CD4-positive, CD25-positive, alpha-beta regulatory T cell (primary cell): ENCODE measurements around the gene FAM241A. TPM values are rescaled to one million over a fixed set of nuclear protein-coding genes. Genes with fewer than 3 reads are reported as not detected.
"Not testable (repeated sequence)": the region's sequence is repeated elsewhere in the genome, so short reads cannot be mapped to it uniquely, and the experiment has no call there.

Experiments
- ATAC-seq, 2 donors: fragments of 150-1000 bp; cut with Tn5 transposase; one replicate each; pipeline ENCODE4 v1.10.0; 2021; ENCODE audit warnings: low read depth in 2 of 2, moderate number of reproducible peaks in 2 of 2, moderate library complexity in 1 of 2
- DNase-seq, 3 donors: peaks; one replicate each; pipeline versions ENCODE4 v3.0.0 to v3.0.0-alpha.2; 2012 to 2022; ENCODE audit warnings: mixed read lengths in 1 of 3
- H3K27ac ChIP-seq: one replicate; pipeline ENCODE4 v1.7.0; 2013; ENCODE audit warnings: mild to moderate bottlenecking, low read length; ENCODE audit not compliant: insufficient read depth, poor library complexity, severe bottlenecking
- H3K27me3 ChIP-seq: one replicate; pipeline ENCODE4 v1.7.0; 2013; ENCODE audit warnings: low read length; ENCODE audit not compliant: control insufficient read depth, insufficient read depth
- H3K36me3 ChIP-seq: one replicate; pipeline ENCODE4 v1.7.0; 2013; ENCODE audit warnings: mild to moderate bottlenecking, low read length, moderate library complexity; ENCODE audit not compliant: control insufficient read depth, insufficient read depth
- H3K4me1 ChIP-seq: 2 replicates; pipeline ENCODE4 v1.7.0; 2013; ENCODE audit warnings: mild to moderate bottlenecking, low read length; ENCODE audit not compliant: insufficient read depth, control insufficient read depth, poor library complexity, severe bottlenecking
- H3K4me3 ChIP-seq: one replicate; pipeline ENCODE4 v1.7.0; 2013; ENCODE audit warnings: low read depth, mild to moderate bottlenecking, low read length, moderate library complexity
- H3K9me3 ChIP-seq, 2 experiments: 1 replicate in 1 of 2; 2 replicates in 1 of 2; pipeline ENCODE4 v1.7.0; 2013; ENCODE audit warnings: low read length in 2 of 2, mild to moderate bottlenecking in 1 of 2, moderate library complexity in 1 of 2; ENCODE audit not compliant: control insufficient read depth in 2 of 2
- H3K27ac Mint-ChIP-seq, 3 donors: one replicate each; pipeline ENCODE4 v1.8.0; 2020 to 2022; ENCODE audit warnings: mild to moderate bottlenecking in 3 of 3, mixed read lengths in 3 of 3, moderate library complexity in 2 of 3
- H3K27me3 Mint-ChIP-seq: one replicate; pipeline ENCODE4 v1.8.0; 2022; ENCODE audit warnings: mild to moderate bottlenecking, mixed read lengths
- H3K36me3 Mint-ChIP-seq: one replicate; pipeline ENCODE4 v1.8.0; 2020; ENCODE audit warnings: mixed read lengths
- H3K4me1 Mint-ChIP-seq, 4 donors: one replicate each; pipeline ENCODE4 v1.8.0; 2020 to 2022; ENCODE audit warnings: mixed read lengths in 4 of 4, mild to moderate bottlenecking in 1 of 4
- H3K4me3 Mint-ChIP-seq, 4 donors: one replicate each; pipeline ENCODE4 v1.8.0; 2020 to 2022; ENCODE audit warnings: mild to moderate bottlenecking in 4 of 4, mixed read lengths in 4 of 4, moderate library complexity in 3 of 4
- H3K9me3 Mint-ChIP-seq, 7 donors: one replicate each; pipeline ENCODE4 v1.8.0; 2020 to 2022; ENCODE audit warnings: mixed read lengths in 7 of 7, mild to moderate bottlenecking in 3 of 7, moderate library complexity in 2 of 7
- polyA plus RNA-seq, 4 donors: library from polyadenylated mRNA; unstranded; fragments of 300-500 nt; fragmentation: Illumina TruSeq; gene quantifications; one replicate each; pipeline ENCODE4 v1.2.3, GENCODE V29; 2021
- total RNA-seq: library from RNA; stranded (reverse); gene quantifications from one replicate; pipeline ENCODE4 v1.2.3, GENCODE V29; 2022

Gene FAM241A
- total and polyA plus RNA-seq, 5 donors from 2014 or later = 3.0 to 4.9 (median 3.7) TPM

DNA sequence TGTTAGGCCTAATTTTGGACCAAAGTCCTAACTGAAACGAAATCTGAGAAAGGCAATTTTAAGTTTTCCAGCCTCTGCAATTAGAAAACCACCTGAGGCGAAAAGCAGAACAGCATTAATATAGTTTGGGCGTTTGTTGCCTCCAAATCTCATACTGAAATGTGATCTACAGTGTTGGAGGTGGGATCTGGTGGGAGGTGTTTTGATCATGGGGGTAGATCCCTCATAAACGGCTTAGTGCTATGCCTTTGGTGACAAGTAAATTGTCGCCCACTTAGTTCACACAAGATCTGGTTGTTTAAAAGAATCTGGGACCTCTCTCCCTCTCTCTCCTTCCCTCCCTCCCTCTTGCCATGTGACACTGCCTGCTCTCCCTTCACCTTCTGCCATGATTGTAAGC lies 5.7 kb downstream of the FAM241A start:
- no peaks in the 10 kb centered on the region for H3K27me3 Mint-ChIP-seq
- Histone ChIP-seq H3K9me3 (no peaks in the 10 kb centered on the region), H3K4me3 (no peak overlapping the region), H3K4me1 (peaks cover 13% of the 10 kb centered on the region), H3K27me3 (no peaks in the 10 kb centered on the region), H3K36me3 (no peaks in the 10 kb centered on the region), H3K27ac (no peak overlapping the region)
- ATAC-seq (no peak), DNase-seq (no peak)
- no peak overlapping the region for H3K27ac Mint-ChIP-seq
- H3K4me1 Mint-ChIP-seq = peaks cover 0 to 70% (median 43%) of the 10 kb centered on the region in 4 donors
- H3K9me3 Mint-ChIP-seq = no peaks in the 10 kb centered on the region
- H3K4me3 Mint-ChIP-seq = peak overlapping the region in 1 of 4 donors; percentile 34
- H3K36me3 Mint-ChIP-seq = no peaks in the 10 kb centered on the region

DNA sequence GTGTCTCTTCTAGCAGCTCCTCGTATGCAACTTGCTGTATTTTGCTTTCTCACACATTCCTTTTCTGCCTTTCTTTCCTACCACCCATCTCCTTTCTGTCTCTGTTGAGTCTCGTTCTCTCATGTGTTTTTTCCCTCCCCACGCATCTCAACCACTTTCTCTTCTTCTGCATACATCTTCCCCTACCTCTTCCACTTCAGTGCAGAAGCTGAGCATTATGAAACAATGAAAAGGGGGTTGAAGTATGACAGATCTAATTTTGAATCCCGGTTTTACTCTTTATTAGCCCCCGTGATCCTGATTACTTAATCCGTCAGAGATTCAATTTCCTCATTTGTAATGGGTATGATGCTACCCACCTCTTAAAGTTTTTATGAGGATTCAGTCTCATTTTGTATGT lies 7.3 kb downstream of the FAM241A start:
- H3K36me3 Mint-ChIP-seq = no peaks in the 10 kb centered on the region
- H3K9me3 ChIP-seq = no peaks in the 10 kb centered on the region
- H3K4me3 ChIP-seq = no peak overlapping the region
- DNase-seq = no peak
- no peaks in the 10 kb centered on the region for H3K36me3 ChIP-seq
- H3K27me3 Mint-ChIP-seq = no peaks in the 10 kb centered on the region
- H3K4me1 ChIP-seq = peaks cover 5% of the 10 kb centered on the region
- H3K4me3 Mint-ChIP-seq = no peak overlapping the region
- ATAC-seq = no peak
- H3K4me1 Mint-ChIP-seq = peaks cover 0 to 62% (median 35%) of the 10 kb centered on the region in 4 donors
- no peaks in the 10 kb centered on the region for H3K9me3 Mint-ChIP-seq
- peak overlapping the region in 1 of 3 donors; percentile 11 for H3K27ac Mint-ChIP-seq
- H3K27me3 ChIP-seq = no peaks in the 10 kb centered on the region
- no peak overlapping the region for H3K27ac ChIP-seq

DNA sequence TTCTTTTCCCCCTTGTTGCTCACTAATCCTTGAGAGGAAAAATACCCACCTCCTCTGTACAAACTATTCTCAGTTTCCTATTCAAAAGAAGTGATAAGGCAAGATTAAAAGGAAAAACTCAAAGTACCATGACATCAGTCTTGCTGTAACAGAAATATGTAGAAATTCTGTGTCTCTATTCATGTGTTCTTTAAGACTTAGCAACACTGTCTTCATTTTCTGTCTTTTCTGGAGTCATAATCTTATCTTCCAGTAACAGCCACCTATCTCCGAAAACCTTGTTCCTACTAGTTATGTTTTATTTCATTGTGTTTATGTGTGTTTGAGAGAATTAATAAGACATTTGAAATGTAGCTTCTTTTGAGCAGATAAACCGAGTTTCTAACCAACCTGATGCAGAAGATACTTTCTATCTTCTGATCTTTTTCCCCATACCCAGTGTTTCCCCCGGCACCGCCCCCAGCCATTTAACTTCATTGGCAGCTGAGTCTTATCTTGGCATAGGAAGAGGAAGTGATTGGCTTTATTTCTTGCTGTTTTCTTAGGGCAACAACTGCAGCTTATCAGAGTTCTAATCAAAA lies 8.0 kb downstream of the FAM241A start:
- Histone ChIP-seq H3K27me3 (no peaks in the 10 kb centered on the region), H3K4me1 (peaks cover 5% of the 10 kb centered on the region), H3K36me3 (no peaks in the 10 kb centered on the region), H3K4me3 (peak overlapping the region; percentile 33), H3K27ac (no peak overlapping the region), H3K9me3 (no peaks in the 10 kb centered on the region)
- Mint-ChIP-seq H3K4me1 (peaks cover 0 to 54% (median 28%) of the 10 kb centered on the region in 4 donors), H3K27ac (no peak overlapping the region), H3K4me3 (no peak overlapping the region), H3K9me3 (no peaks in the 10 kb centered on the region), H3K36me3 (no peaks in the 10 kb centered on the region), H3K27me3 (no peaks in the 10 kb centered on the region)
- DNase-seq = no peak
- no peak for ATAC-seq

DNA sequence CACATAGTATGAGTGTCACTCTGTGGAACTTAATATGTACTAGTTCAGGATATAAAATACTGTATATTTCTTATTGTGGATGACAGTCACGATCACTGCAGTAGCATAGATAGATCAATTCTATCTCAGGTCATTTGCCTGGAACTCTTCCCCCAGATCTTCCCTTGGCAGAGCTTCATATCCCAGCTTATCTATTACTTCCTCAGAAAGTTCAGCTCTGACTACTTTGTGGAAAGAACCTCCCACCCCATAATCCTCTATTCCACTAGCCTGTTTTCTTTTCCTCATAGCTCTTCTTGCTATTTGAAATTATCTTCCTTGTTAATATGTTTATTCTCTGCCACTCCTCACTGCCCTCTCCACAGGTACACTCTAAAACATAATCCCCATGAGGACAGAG lies 10.9 kb downstream of the FAM241A start:
- peaks cover 3 to 34% (median 21%) of the 10 kb centered on the region in 4 donors for H3K4me1 Mint-ChIP-seq
- peaks cover 5% of the 10 kb centered on the region for H3K4me1 ChIP-seq
- ATAC-seq (no peak), DNase-seq (no peak)
- H3K9me3 Mint-ChIP-seq = peaks cover 0 to 8% (median 4%) of the 10 kb centered on the region in 7 donors
- no peak overlapping the region for H3K4me3 ChIP-seq
- no peak overlapping the region for H3K4me3 Mint-ChIP-seq
- no peak overlapping the region for H3K27ac ChIP-seq
- H3K36me3 Mint-ChIP-seq = peaks cover 12% of the 10 kb centered on the region
- no peaks in the 10 kb centered on the region for H3K27me3 Mint-ChIP-seq
- no peaks in the 10 kb centered on the region for H3K9me3 ChIP-seq
- no peak overlapping the region for H3K27ac Mint-ChIP-seq
- H3K36me3 ChIP-seq = no peaks in the 10 kb centered on the region
- H3K27me3 ChIP-seq = no peaks in the 10 kb centered on the region

DNA sequence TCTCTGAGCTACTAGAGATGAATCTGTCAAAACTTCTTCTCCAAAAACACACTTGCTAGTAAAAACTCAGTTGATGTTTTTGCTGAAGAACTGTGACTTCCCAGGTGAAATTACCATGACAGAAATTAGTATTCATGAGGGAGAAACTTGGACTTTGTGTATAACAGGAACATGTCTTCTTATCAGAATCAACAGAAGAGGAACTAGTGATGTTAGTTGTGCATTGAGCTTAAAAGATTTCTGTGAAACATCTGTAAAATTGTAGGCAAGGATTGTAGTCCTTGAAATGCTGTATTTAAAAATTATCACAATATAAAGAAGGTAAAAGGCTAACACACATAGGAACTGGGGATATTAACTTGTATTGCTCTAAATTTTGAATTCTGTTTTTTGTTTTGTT lies 11.3 kb downstream of the FAM241A start:
- Histone ChIP-seq H3K4me1 (peaks cover 5% of the 10 kb centered on the region), H3K27me3 (no peaks in the 10 kb centered on the region), H3K9me3 (no peaks in the 10 kb centered on the region), H3K4me3 (no peak overlapping the region), H3K36me3 (no peaks in the 10 kb centered on the region), H3K27ac (no peak overlapping the region)
- ATAC-seq = no peak
- Mint-ChIP-seq H3K4me3 (no peak overlapping the region), H3K36me3 (peaks cover 15% of the 10 kb centered on the region), H3K4me1 (peaks cover 3 to 30% (median 18%) of the 10 kb centered on the region in 4 donors), H3K27me3 (no peaks in the 10 kb centered on the region), H3K9me3 (peaks cover 0 to 10% (median 6%) of the 10 kb centered on the region in 7 donors), H3K27ac (no peak overlapping the region)
- no peak for DNase-seq

DNA sequence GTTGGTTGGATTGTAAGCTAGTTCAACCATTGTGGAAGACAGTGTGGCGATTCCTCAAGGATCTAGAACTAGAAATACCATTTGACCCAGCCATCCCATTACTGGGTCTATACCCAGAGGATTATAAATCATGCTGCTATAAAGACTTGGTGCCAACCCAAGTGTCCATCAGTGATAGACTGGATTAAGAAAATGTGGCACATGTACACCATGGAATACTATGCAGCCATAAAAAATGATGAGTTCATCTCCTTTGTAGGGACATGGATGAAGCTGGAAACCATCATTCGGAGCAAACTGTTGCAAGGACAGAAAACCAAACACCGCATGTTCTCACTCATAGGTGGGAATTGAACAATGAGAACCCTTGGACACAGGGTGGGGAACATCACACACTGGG lies 18.5 kb downstream of the FAM241A start:
- H3K4me3 ChIP-seq, H3K27ac ChIP-seq, H3K9me3 Mint-ChIP-seq, ATAC-seq, H3K27me3 Mint-ChIP-seq, H3K27me3 ChIP-seq, H3K36me3 ChIP-seq, H3K9me3 ChIP-seq, DNase-seq, H3K27ac Mint-ChIP-seq, H3K4me3 Mint-ChIP-seq: not testable (repeated sequence)
- Mint-ChIP-seq H3K4me1 (peaks cover 13 to 23% (median 21%) of the 10 kb centered on the region in 4 donors), H3K36me3 (peaks cover 15% of the 10 kb centered on the region)
- H3K4me1 ChIP-seq = peaks cover 13% of the 10 kb centered on the region

DNA sequence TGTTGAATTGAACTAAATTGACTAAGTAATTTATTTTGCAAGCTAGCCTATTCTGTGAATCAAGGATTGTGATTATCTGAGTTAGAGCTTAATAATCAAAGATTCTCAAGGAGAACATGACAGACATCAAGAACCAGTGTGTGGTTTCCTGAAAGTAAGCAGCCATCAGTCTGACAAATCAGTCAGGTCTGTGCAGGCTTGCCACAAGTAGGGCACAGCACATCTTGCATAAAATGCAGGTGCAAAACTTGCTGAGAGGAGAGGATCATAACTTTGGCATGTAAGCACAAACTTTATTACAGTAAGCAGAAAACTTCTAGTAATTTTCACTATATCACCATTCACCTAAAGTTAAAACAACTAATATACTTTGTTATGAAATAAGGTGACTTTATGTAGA lies 22.5 kb downstream of the FAM241A start:
- H3K27me3 Mint-ChIP-seq = no peaks in the 10 kb centered on the region

More for the DNA sequence above, 22.5 kb downstream of the FAM241A start:
- ATAC-seq (peak; percentile 87 to 91), DNase-seq (peak; percentile 10 to 76 (median 51))
- Mint-ChIP-seq H3K27ac (peak overlapping the region in 2 of 3 donors; percentile 0 to 15), H3K9me3 (no peaks in the 10 kb centered on the region), H3K4me1 (peaks cover 14 to 50% (median 45%) of the 10 kb centered on the region in 4 donors), H3K4me3 (peak overlapping the region in 3 of 4 donors; percentile 4 to 22 (median 22)), H3K36me3 (no peaks in the 10 kb centered on the region)
- H3K27ac ChIP-seq = peak overlapping the region; percentile 42
- peaks cover 37% of the 10 kb centered on the region for H3K4me1 ChIP-seq
- no peaks in the 10 kb centered on the region for H3K27me3 ChIP-seq
- H3K4me3 ChIP-seq = peak overlapping the region; percentile 21
- H3K36me3 ChIP-seq = no peaks in the 10 kb centered on the region
- no peaks in the 10 kb centered on the region for H3K9me3 ChIP-seq
